D721Med (cell line): ENCODE data around the gene TTI1.
"Not testable (repeated sequence)": the region's sequence is repeated elsewhere in the genome, so short reads cannot be mapped to it uniquely, and the experiment has no call there.

ENCODE experiments used
- DNase-seq: peaks from one replicate; pipeline ENCODE4 v3.0.0; 2011; ENCODE audit warnings: low spot score; ENCODE audit not compliant: insufficient read length
- FAIRE-seq: peaks from 2 replicates; lab custom pipeline; 2011; peaks lifted over from hg19 to GRCh38; lab: Jason Lieb, UNC
- TF ChIP-seq, protein P1 (sequence below): IDR thresholded peaks from 2 replicates; pipeline ENCODE4 v1.5.1; 2012; ENCODE audit warnings: mild to moderate bottlenecking, control low read depth; ENCODE audit not compliant: insufficient read depth; ENCODE audit errors: missing control alignments

The TTI1 gene

DNA sequence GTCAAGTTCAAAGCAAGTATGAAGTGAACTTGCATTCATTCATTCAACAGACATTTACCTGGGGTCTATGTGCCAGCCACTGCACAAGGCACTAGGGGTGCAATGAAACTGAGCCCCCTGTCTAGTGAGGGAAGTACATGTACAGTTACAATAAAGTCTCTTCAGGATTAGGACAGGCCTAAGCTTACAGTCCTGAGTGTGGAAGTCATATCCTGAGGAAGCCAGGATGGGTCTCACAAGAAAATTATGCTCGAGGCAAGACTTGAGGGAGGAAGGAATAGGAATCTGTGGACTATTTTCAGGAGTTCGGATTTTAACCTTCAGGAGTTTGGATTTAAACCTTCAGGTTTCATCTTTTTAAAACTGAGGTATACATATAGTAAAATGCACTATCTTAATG lies 19.4 kb downstream of the TTI1 start:
- FAIRE-seq, result no peak
- TF ChIP-seq, protein P1, sequence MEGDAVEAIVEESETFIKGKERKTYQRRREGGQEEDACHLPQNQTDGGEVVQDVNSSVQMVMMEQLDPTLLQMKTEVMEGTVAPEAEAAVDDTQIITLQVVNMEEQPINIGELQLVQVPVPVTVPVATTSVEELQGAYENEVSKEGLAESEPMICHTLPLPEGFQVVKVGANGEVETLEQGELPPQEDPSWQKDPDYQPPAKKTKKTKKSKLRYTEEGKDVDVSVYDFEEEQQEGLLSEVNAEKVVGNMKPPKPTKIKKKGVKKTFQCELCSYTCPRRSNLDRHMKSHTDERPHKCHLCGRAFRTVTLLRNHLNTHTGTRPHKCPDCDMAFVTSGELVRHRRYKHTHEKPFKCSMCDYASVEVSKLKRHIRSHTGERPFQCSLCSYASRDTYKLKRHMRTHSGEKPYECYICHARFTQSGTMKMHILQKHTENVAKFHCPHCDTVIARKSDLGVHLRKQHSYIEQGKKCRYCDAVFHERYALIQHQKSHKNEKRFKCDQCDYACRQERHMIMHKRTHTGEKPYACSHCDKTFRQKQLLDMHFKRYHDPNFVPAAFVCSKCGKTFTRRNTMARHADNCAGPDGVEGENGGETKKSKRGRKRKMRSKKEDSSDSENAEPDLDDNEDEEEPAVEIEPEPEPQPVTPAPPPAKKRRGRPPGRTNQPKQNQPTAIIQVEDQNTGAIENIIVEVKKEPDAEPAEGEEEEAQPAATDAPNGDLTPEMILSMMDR, result no peak
- no peak for DNase-seq

DNA sequence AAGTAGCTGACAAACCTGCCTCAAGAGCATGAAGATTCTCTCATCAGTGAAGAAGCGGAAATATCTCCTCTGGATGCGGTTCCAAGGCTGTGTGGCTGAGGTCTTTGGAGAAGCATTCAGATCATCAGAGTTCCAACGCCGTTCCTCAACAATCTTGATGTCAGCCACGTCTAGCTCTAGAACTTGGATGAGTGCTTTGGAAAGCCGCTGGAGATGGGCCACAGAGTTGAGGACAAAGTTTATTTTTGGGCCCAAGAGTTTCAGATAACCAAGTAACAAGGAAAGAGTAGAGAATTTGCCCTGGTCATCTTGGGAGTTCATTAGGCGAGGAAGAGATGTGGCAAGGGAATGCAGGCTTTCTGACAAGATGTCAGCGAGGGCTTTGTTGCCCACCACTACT lies 20.9 kb downstream of the TTI1 start:
- no peak for FAIRE-seq

DNA sequence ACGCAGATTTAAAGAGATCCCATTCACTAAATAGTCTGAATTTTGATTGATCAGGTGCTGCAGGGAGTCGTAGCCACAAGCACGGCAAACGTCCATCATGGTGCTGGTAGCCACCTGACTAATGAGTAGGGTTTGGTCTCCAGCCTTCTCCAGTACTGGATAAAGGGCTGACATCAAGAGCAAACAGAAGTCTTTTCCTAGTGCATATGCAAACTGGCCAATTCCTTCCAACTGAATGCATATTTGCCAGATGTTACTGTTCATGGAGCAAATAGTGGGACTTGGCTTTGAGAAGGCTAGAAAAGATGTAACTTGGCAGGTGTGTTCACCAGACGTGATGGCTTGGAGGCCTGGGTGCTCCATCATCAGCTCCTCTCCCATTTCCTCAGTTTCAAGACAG lies 21.6 kb downstream of the TTI1 start:
- DNase-seq, result no peak
- TF ChIP-seq, protein P1, result no peak
- no peak for FAIRE-seq

More for the DNA sequence above, 20.9 kb downstream of the TTI1 start:
- TF ChIP-seq, protein P1, result no peak
- DNase-seq, result no peak

DNA sequence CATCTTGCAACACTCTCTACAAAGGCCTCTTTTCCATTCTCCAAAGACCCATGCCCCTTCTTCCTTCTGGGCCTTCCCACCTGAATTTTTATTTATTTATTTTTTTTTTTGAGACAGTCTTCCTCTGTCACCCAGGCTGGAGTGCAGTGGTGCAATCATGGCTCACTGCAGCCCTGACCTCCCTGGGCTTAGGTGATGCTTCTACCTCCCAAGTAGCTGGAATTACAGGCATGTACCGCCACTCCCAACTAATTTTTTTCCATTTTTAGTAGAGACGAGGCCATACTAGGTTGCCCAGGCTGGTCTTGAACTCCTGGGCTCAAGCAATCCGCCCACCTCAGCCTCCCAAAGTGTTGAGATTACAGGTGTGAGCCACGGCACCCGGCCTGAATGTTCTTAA lies 23.8 kb downstream of the TTI1 start:
- DNase-seq, FAIRE-seq: not testable (repeated sequence)

DNA sequence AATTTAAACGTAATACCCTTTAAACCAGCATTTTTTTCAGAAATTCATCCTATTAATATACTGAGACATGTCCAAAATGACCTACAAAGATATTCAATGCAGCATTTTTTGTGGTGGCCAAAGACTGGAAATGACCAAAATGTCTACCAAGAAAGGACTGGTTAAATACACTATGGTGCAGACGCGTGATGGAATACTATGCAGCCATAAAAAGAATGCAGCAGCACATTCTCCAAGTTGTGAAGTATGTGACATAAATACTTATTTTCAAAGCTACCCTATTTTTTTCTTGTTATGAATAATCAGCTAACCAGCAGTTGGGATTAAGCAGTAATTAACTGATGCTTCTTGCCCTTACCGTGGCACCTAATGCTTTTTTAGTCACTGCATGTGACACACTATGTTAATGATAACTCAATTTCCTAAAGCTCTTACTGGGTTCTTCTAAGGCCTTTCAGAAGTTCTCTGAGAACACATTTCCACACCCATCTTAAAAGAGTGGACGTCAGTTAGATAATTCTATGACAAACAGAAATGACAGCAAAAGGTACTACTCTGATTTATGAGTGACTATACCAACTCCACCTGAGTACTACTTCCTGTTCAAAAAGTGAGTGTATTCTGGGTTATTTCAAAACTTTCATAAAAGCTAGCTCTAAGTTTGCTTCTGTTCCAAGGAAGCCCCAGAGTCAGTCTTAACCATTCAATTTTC lies 24.9 kb downstream of the TTI1 start:
- FAIRE-seq, result no peak
- TF ChIP-seq, protein P1, result no peak
- DNase-seq, result no peak

DNA sequence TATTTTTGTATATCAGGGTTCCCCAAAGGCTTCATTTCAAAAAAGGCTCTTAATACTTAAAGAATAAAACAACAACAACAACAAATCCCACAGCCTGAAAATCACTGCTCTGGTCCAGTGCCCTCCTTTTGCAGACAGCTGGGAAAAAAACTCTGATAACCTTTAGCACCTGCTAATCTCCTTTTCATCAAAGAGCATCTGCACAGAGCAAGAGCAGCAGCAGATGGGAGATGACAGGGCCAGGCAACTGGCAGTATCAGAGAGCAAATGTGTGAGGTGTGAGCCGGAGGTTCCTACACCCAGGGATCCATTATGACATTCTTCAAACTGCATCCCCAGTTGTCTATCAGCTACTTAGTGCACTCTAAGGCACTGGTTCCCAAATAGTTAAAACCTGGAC lies 25.7 kb downstream of the TTI1 start:
- TF ChIP-seq, protein P1, result no peak
- FAIRE-seq (peak; percentile 82), DNase-seq (no peak)

DNA sequence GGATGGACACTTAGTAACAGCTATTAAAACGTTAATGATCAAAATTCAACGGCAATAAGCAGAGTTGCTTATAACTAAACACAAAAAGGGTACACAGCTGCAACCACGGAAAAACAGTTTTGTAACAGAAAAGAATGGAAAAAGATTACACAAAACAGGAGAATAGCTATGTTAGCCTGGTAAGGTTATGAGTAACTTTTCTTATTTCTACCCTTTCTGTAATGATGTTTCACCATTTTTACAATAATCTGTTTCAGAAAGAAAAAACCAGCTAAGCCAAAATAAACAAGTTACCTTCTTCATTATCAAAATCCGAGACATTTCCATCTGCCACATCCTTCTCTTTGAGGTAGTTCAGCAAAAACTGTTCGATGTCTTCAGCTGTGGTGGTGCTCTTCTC lies 27.4 kb downstream of the TTI1 start:
- FAIRE-seq, result no peak
- TF ChIP-seq, protein P1, result no peak
- DNase-seq, result no peak
